GM19328 (cell line): ENCODE data around the gene POU2F1.

ENCODE experiments used
- ATAC-seq: cut with Tn5 transposase; IDR thresholded peaks from one replicate; pipeline ENCODE4 v1.9.1; 2021; ENCODE audit warnings: mild to moderate bottlenecking, moderate library complexity; ENCODE audit not compliant: unreplicated experiment

Gene POU2F1

DNA sequence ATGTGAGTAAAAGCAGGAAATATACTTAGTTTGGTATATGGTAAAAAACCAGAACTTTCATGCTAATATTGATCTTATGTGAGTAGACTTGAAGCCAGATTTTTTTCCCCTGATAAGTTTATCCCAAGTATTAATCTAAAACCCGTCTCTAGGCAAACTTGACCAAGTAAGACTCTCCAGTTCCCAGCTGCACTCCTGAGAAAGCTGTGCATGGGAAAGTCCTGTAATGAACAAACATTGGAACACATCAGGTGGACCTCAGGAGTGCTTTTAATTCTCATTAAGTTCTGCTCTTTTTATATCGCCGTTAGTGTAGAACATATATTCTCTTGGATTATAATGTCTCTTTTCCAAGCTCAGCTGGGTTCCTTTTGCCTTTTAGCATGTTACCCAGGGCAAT is 192.6 kb downstream of the POU2F1 start:
- no peak for ATAC-seq

DNA sequence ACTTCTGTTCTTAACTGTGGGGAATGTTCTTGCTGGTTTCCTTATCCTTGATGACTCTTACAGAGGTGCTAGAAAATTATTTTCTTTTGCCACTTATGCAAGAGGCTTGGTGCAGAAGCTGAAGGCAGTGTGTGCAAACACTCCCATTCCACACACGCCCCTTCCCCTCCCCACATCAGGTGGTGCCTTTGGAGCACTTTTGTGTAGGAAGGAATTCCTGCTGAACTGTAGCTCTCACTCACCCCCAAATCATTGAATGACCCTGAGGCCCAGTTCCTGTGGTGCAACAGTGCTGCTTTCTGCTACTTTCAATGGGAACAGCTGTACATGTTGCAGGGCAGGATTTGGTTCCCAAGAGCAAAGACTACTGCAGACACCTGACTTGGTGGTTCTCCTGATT is 195.8 kb downstream of the POU2F1 start:
- no peak for ATAC-seq

DNA sequence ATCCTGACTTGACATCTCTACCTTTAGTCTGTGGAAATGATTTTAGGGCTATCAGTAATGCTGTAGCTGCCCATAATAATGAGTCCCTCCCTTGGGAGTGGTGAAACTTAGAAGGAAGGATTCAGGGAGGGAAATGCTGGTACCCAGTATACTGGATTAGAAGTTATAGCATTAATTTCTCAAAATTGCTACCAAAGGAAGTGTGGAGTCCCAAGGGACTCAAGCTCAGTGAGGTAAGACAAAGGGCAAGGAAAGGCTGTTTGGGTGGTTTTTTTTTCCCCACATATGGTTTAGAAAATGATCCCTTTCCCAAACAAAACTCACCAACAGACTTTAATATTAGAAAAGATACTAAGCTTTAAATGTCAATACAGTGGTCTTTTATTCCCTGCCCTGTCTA is 197.7 kb downstream of the POU2F1 start:
- ATAC-seq = no peak

DNA sequence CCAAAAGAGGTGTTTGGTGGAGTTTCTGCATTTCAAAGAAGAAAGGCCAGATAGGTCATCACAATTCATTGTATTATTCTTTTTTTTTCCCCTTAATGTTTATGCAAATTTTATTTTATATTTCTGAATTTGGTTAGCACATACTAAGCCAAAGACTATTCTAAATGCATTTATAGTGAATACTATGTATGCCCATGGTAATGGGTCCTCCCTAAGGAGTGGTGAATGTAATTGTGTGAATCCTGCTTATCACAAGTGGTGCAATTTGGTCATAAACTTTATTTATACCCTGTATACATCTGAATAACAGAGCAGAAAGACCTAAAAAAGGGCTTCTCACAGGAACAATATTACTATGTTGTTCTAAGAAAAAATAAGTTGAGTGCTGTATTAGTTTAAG is 198.6 kb downstream of the POU2F1 start:
- no peak for ATAC-seq

GRCh38 chr1:167420510-167420909 is 199.8 kb downstream of the POU2F1 start:
- ATAC-seq = no peak

DNA sequence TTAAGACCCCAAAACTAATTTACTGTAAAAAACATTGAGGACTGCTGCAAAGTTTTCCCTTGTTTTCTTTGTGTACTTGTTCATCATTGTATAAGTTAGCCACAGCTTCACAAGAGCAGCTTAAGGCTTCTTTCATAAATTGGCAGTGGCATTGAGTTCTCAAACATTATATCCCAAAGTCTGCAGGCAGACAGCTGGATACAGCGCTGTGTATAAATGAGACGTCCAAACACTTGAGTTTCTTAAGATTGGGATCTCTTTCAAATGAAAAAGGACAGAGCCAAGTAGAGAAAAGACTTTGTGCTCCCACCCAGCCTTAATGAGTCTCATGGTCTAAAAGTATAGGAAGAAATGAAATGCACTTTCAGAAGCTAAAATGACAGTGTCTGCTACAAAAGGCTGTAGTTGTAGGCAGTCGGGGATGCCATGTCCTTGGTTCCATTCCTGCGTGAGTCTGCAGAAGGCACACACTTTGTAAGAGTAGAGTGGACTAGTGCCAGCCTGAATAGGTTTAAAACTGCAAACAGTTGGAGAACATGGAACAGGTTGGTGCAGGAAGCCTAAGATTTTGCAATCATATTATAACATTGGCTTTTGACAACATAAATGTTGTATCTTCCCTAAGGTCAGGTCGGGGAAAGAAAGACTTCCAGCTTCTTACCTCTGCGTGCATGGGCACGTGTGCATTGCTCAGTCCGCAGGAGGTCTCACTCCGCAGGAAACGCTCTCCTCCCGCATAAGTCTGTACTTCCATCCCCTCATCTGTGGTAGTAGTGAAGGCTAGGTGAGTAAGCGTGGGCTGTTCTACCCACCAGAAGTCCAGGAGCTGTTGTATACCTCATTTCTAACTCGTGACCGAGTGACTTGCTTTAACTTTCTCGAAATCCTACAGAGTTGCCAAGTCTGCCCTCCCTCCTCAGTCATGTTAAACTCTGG is 203.3 kb downstream of the POU2F1 start:
- ATAC-seq = no peak

DNA sequence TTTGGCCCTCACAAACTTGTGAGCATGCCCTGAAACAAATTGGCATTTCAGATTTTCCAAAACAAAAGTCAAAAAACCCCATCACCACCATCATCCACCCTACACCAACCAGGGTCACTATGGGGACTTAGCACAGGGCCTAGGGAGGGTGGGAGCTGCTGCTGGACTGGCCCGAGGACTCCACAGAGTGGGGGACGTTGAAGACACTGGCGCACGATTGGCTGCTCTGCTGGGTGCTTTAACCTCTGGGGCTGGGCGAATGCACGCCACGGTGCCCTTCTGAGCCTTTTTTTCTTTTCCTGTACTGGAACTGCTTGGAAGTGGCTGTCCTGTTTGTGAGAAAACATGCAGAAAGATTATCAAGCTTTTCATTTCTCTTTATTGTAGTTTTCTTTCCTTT is 204.8 kb downstream of the POU2F1 start:
- no peak for ATAC-seq

DNA sequence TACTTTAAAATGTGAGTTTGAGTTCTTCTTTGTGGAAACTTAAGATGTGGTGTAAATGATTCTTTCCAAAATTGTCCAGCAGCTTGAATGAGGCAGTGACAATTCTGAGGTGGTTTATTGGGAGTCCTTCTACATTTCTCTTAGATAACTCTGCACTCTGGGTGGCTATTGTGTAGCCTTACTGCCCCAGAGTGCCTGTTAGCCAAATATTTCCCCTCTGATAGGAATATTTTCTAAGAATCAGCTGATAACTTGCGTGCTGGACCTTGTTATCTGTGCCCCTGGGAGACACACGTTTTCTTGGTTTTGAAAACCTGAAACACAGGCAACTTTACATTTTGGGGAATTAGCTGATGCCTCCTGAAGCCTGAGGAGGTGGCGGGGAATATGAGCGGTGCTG is 206.0 kb downstream of the POU2F1 start:
- ATAC-seq = no peak

DNA sequence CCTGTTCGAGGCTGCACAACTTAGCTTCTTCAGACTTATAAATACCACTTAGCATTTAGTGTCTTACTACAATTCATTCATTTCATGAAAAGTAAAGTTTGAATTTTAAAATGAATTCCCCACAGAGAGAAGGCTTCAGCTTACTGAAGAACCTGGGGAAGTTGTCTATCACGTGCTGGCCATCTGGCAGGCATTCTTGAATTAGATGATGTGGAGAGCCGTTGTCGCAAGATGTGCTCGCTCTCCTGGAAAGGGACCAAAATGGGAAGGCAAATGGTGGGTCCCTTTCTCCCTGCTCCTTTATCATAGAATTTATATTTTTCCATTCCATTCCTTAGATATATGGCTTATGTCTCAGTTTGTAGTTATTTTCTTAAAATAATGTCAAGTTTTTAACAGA is 207.2 kb downstream of the POU2F1 start:
- ATAC-seq = no peak

DNA sequence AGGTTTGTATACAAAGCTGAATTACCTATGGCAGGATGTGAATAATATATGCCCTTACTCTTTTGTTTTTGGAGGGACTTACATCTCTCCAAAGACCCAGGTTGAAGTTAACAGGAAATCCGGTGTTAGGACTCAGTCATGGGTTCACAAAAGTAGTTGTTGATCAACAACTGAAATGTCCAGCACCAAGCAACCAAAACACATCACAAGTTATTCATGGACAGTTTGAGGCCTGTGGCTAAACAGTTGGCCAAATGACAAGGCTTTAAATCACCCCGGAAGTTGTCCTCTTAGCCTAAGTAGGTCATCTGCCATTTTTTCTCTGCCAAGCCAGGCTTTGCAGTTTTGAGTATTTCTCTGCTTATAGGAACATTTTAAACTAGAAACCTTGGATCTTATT is 207.7 kb downstream of the POU2F1 start:
- no peak for ATAC-seq

GRCh38 chr1:167429612-167430011 is 208.9 kb downstream of the POU2F1 start:
- ATAC-seq = no peak

GRCh38 chr1:167430134-167430848 is 209.6 kb downstream of the POU2F1 start:
- no peak for ATAC-seq

DNA sequence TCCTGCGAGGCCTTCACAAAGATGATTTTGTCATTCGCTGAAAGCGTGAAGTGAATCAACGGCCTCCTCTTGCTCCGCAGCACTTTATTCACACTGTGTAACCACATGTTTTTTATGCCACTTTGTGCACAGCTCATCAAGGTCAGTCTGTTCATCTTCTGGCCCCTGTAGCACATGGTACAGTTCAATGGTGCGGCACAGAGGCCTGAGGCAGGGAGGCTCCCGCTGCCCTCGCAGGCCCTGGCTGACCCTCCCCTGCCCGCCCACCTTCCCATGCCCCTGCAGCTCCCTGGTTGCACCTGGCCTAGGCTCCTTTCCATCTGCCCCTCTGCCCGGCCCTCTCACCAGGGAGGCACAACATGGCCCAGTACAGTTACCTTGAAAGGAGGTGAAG is 210.2 kb downstream of the POU2F1 start:
- ATAC-seq = no peak

- no peak for ATAC-seq
These were observed 210.7 kb downstream of the POU2F1 start for GRCh38 chr1:167431261-167431908.

GRCh38 chr1:167431909-167432650 is 211.4 kb downstream of the POU2F1 start:
- ATAC-seq = no peak

GRCh38 chr1:167432780-167433179 is 212.1 kb downstream of the POU2F1 start:
- no peak for ATAC-seq

- no peak for ATAC-seq
These were observed 213.2 kb downstream of the POU2F1 start for GRCh38 chr1:167433884-167434283.

DNA sequence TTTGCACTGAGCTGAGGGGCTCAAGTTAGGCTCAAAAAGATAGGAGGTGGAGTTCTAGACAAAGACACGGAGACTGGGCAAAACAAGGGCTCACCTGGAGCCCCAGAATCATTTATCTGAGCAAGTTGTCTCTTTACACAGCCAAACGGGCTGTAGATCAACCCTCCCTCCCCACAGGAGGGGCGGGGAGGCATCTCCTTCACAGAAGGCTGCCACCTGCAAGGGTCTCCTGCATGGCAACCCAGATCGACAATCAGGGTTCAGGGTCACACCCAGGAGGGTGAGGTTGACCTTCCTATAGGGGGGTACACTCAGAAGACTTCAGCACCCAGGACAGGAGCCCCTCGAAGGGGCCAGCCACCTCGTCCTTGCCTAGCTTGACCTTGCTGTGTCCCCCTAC is 213.6 kb downstream of the POU2F1 start:
- ATAC-seq = no peak

- no peak for ATAC-seq
These were observed 214.8 kb downstream of the POU2F1 start for GRCh38 chr1:167435484-167435883.

DNA sequence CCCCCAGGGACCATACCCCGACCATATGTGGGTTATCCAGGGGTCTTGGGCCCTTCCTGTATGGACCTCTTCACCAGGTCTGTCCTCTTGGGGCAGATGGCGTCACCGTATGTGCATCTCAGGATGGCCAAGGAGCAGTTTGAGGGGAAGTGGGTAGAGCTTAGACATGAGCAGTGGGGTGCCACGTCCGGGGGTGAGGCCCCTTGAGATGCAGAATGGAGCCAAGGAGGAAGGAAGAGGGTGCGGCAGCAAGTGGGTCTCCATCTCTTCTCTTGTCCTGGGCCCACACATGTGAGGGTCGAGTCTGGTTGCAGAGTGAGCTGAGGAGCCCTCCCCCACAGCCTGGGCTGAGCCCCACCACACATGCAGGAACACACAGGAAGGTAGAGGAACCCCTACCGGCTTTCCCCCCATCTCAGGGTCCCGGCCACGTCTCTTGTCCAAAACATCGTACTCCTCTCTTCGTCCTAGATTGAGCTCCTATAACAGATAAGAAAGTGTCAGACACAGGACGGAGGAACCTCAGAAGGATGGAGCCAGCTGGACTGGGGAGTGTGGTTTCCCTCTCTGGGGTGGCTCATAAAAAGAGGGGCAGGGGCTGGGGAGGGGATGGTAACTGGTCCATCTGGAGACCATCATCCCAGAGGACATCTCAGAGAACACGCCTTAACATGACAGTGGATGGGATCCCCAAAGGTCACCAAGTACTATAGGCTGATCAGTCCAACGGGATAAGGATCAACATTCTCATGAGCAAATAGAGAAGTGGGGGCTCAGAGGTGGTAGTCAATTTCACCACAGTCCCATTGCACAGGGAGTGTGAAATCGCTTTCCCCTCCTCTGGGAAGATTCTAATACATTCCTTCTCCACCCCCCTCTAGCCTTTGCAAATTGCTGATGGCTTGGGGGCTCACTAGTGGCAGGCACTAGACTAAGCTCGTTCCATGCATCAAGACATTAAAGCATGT is 217.8 kb downstream of the POU2F1 start:
- no peak for ATAC-seq
